A549 (cell line): Measurements from ENCODE around the gene SDF4. TPM values are rescaled to one million over a fixed set of nuclear protein-coding genes. Genes with fewer than 3 reads are reported as not detected.

ENCODE experiments used
- ATAC-seq, 2 experiments: fragments of 200-7000 bp in 1 of 2; fragments of >200 bp in 1 of 2; cut with Nextera tagmentation in 1 of 2; cut with Tn5 transposase in 1 of 2; 3 replicates each; pipeline versions ENCODE4 v1.8.0 to v1.9.1; 2018 to 2020; ENCODE audit warnings: mild to moderate bottlenecking in 1 of 2, moderate library complexity in 1 of 2
- CTCF ChIA-PET: fragments of 300-600 bp; sonication (Branson Sonifier 250); formaldehyde crosslinking; extraction: SDS; loops from one replicate; lab custom pipeline; 2021; ENCODE audit warnings: antibody characterized with exemption, inconsistent platforms; lab: Yijun Ruan, JAX
- POLR2A ChIA-PET: fragments of 350-600 bp; formaldehyde crosslinking; extraction: SDS; loops from one replicate; lab custom pipeline; 2021; ENCODE audit warnings: antibody characterized with exemption, inconsistent platforms; lab: Yijun Ruan, JAX
- DNase-seq, 2 experiments: peaks; one replicate each; pipeline versions ENCODE4 v3.0.0 to v3.0.0-alpha.2; 2011 to 2016; ENCODE audit warnings: low read depth in 1 of 2, low spot score in 1 of 2
- FAIRE-seq: peaks from 2 replicates; lab custom pipeline; 2011; peaks lifted over from hg19 to GRCh38; lab: Jason Lieb, UNC
- H3K27ac ChIP-seq, 2 experiments: fragments of >200 bp; sonication (Bioruptor Twin); formaldehyde crosslinking; 3 replicates each; pipeline ENCODE4 v1.5.1; 2016 to 2017
- H3K4me1 ChIP-seq: fragments of >200 bp; sonication (Bioruptor Twin); formaldehyde crosslinking; 3 replicates; pipeline ENCODE4 v1.6.1; 2016
- H3K4me2 ChIP-seq: fragments of >200 bp; sonication (Bioruptor Twin); formaldehyde crosslinking; 3 replicates; pipeline ENCODE4 v1.6.1; 2016
- H3K4me3 ChIP-seq: fragments of >200 bp; sonication (Bioruptor Twin); formaldehyde crosslinking; 3 replicates; pipeline ENCODE4 v1.5.1; 2016
- H3K9me3 ChIP-seq: fragments of >200 bp; sonication (Bioruptor Twin); formaldehyde crosslinking; 3 replicates; pipeline ENCODE4 v1.6.1; 2016
- CBX8 ChIP-seq: fragments of 200-600 bp; sonication (generic); IDR thresholded peaks from 2 replicates; pipeline ENCODE4 v1.6.1; 2016
- CEBPB ChIP-seq, 2 experiments: fragments of >200 bp in 1 of 2; sonication (Bioruptor Twin) in 1 of 2; formaldehyde crosslinking in 1 of 2; IDR thresholded peaks; 2 replicates each; pipeline ENCODE4 v1.6.1; 2012 to 2016
- EHF ChIP-seq: fragments of 250-450 bp; sonication (Bioruptor Pico); IDR thresholded peaks from 2 replicates; pipeline ENCODE4 v1.5.0; 2020; ENCODE audit warnings: mild to moderate bottlenecking
- ELK1 ChIP-seq: fragments of 150-350 bp; IDR thresholded peaks from 2 replicates; pipeline ENCODE4 v1.6.1; 2014; ENCODE audit warnings: low read depth, mild to moderate bottlenecking, low read length
- HMGXB4 ChIP-seq: fragments of 250-450 bp; sonication (Bioruptor Pico); IDR thresholded peaks from 2 replicates; pipeline ENCODE4 v1.5.0; 2021; ENCODE audit warnings: mild to moderate bottlenecking, moderate library complexity, borderline replicate concordance
- MYC ChIP-seq: IDR thresholded peaks from 2 replicates; pipeline ENCODE4 v1.6.1; 2012; ENCODE audit warnings: mild to moderate bottlenecking, inconsistent platforms, low read length, improper control_type of control experiment, borderline replicate concordance
- SREBF2 ChIP-seq: fragments of 450-650 bp; IDR thresholded peaks from 2 replicates; pipeline ENCODE4 v1.6.1; 2014; ENCODE audit warnings: mild to moderate bottlenecking, moderate library complexity
- TFCP2L1 ChIP-seq: fragments of 250-450 bp; sonication (Bioruptor Pico); IDR thresholded peaks from 2 replicates; pipeline ENCODE4 v1.5.0; 2021; ENCODE audit warnings: mild to moderate bottlenecking
- WGBS: methylation state at CpG from one replicate; pipeline ENCODE4 v1.1.6; 2017; ENCODE audit errors: missing lambda C conversion rate; 5-methylcytosine and 5-hydroxymethylcytosine counted together
- polyA plus RNA-seq, 4 experiments: library from polyadenylated mRNA; depleted of rRNA in 3 of 4; stranded (reverse); fragments of >200 nt; fragmentation: RNase III in 1 of 4; extraction: RNeasy Plus Mini Kit Qiagen cat#74134 plus additional on column Dnase treatment in 1 of 4; gene quantifications; 2 replicates in 3 of 4; 3 replicates in 1 of 4; pipeline ENCODE4 v1.2.3, GENCODE V29; 2011 to 2017
- small RNA-seq, 6 experiments: library from RNA; depleted of rRNA; stranded (forward); fragments of <200 nt; gene quantifications; one replicate each; pipeline ENCODE3, GENCODE V24; 2012

Gene SDF4
- polyA plus RNA-seq, 2 of the 4 experiments (the other 2 are of a cell fraction), result 58.3 to 97.4 TPM

- POLR2A ChIA-PET, result no interaction called here
- TF ChIP-seq SREBF2, result no peak
- TF ChIP-seq HMGXB4, result no peak
- no peak for TF ChIP-seq MYC
- no peak for TF ChIP-seq EHF (CRISPR knock-in tag)
- Histone ChIP-seq H3K4me1 (peaks cover 14% of the 10 kb centered on the region; the same call in 2 of the 3 replicates), H3K4me3 (no peak overlapping the region), H3K9me3 (no peaks in the 10 kb centered on the region), H3K4me2 (no peak overlapping the region), H3K27ac (no peak overlapping the region)
- DNase-seq, result no peak
- FAIRE-seq, result no peak
- ATAC-seq, result peak in 1 of 2 experiments; percentile 48; a peak in 3 of 6 replicates
- 72% methylated on average over 12 of the region's 37 CpGs for WGBS
- CTCF ChIA-PET, result interaction anchor here (0.5 kb wide), 1 partner anchor 19 kb away, joined by 3 read pairs; no protein-coding TSS in a partner anchor
These were observed 63.1 kb downstream of the SDF4 start for GRCh38 chr1:1168451-1169411.

GRCh38 chr1:1167841-1168450 lies 63.9 kb downstream of the SDF4 start:
- Histone ChIP-seq H3K27ac (no peak overlapping the region), H3K9me3 (no peaks in the 10 kb centered on the region), H3K4me2 (no peak overlapping the region), H3K4me3 (no peak overlapping the region), H3K4me1 (peaks cover 14% of the 10 kb centered on the region; the same call in 2 of the 3 replicates)
- TF ChIP-seq TFCP2L1 (CRISPR knock-in tag), result no peak
- no peak for TF ChIP-seq CEBPB (IDR thresholded peaks at IDR 0.05)
- no peak for TF ChIP-seq CBX8
- 92% methylated on average over 11 of the region's 36 CpGs for WGBS
- POLR2A ChIA-PET, result interaction anchor here (1.0 kb wide), 1 partner anchor 10 kb away, joined by 3 read pairs; no protein-coding TSS in a partner anchor
- CTCF ChIA-PET, result interaction anchor here (0.5 kb wide), 1 partner anchor 20 kb away, joined by 3 read pairs; no protein-coding TSS in a partner anchor
- FAIRE-seq (no peak), DNase-seq (no peak), ATAC-seq (no peak)

GRCh38 chr1:1167398-1167821 lies 64.4 kb downstream of the SDF4 start:
- no peaks in the 10 kb centered on the region for H3K9me3 ChIP-seq
- no peak for TF ChIP-seq ELK1
- TF ChIP-seq, all 56 proteins: peak for 0
- ChIA-PET POLR2A (interaction anchor here (1.0 kb wide), 1 partner anchor 10 kb away, joined by 3 read pairs; no protein-coding TSS in a partner anchor), CTCF (no interaction called here)
- H3K4me2 ChIP-seq, result no peak overlapping the region
- no peak overlapping the region for H3K27ac ChIP-seq
- ATAC-seq (no peak), FAIRE-seq (no peak), DNase-seq (no peak)
- H3K4me1 ChIP-seq, result peaks cover 14% of the 10 kb centered on the region; the same call in 2 of the 3 replicates
- no peak overlapping the region for H3K4me3 ChIP-seq
- 96% methylated on average over 6 of the region's 20 CpGs for WGBS

Small RNAs within 50 kb of the gene (small RNA-seq; reads per million reads assigned to genes)
- gene MIR200A (2.7 to 252 (median 195) reads per million in 6 experiments), gene MIR200B (6.1 to 131 (median 78.7) reads per million in 6 experiments), gene MIR429 (3.2 to 26.9 (median 12.3) reads per million in 6 experiments)

Other genes starting within 250 kb of the SDF4 start
- not detected in 2 replicates for gene PERM1, start 249.9 kb downstream of the SDF4 start, polyA plus RNA-seq (2011; rRNA removed)
- gene PERM1, start 249.9 kb downstream of the SDF4 start, polyA plus RNA-seq (2017; fragmentation: RNase III; extraction: RNeasy Plus Mini Kit Qiagen cat#74134 plus additional on column Dnase treatment), result 0.12 to 0.33 TPM (median 0.30 TPM) in 3 replicates
- 4.2 and 5.9 TPM in 2 replicates for gene HES4, start 231.9 kb downstream of the SDF4 start, polyA plus RNA-seq (2011; rRNA removed)
- gene HES4, start 231.9 kb downstream of the SDF4 start, polyA plus RNA-seq (2017; fragmentation: RNase III; extraction: RNeasy Plus Mini Kit Qiagen cat#74134 plus additional on column Dnase treatment), result 8.4 to 9.6 TPM (median 8.8 TPM) in 3 replicates
- gene ISG15, start 218.5 kb downstream of the SDF4 start, polyA plus RNA-seq (2011; rRNA removed), result 4.3 and 4.6 TPM in 2 replicates
- 11.2 to 17.6 TPM (median 11.2 TPM) in 3 replicates for gene ISG15, start 218.5 kb downstream of the SDF4 start, polyA plus RNA-seq (2017; fragmentation: RNase III; extraction: RNeasy Plus Mini Kit Qiagen cat#74134 plus additional on column Dnase treatment)
- gene AGRN, start 211.9 kb downstream of the SDF4 start, polyA plus RNA-seq (2011; rRNA removed), result 23.9 and 34.9 TPM in 2 replicates
- gene AGRN, start 211.9 kb downstream of the SDF4 start, polyA plus RNA-seq (2017; fragmentation: RNase III; extraction: RNeasy Plus Mini Kit Qiagen cat#74134 plus additional on column Dnase treatment), result 88.0 to 95.3 TPM (median 90.9 TPM) in 3 replicates
- not detected in 2 replicates for gene RNF223, start 157.7 kb downstream of the SDF4 start, polyA plus RNA-seq (2011; rRNA removed)
- gene RNF223, start 157.7 kb downstream of the SDF4 start, polyA plus RNA-seq (2017; fragmentation: RNase III; extraction: RNeasy Plus Mini Kit Qiagen cat#74134 plus additional on column Dnase treatment), result 0.08 TPM in 1 of 3 replicates, not detected in the others
- gene C1orf159, start 115.9 kb downstream of the SDF4 start, polyA plus RNA-seq (2011; rRNA removed), result 3.2 and 4.0 TPM in 2 replicates
- 8.8 to 10.4 TPM (median 10.2 TPM) in 3 replicates for gene C1orf159, start 115.9 kb downstream of the SDF4 start, polyA plus RNA-seq (2017; fragmentation: RNase III; extraction: RNeasy Plus Mini Kit Qiagen cat#74134 plus additional on column Dnase treatment)
- gene TTLL10, start 58.1 kb downstream of the SDF4 start, polyA plus RNA-seq (2011; rRNA removed), result not detected in 2 replicates
- gene TTLL10, start 58.1 kb downstream of the SDF4 start, polyA plus RNA-seq (2017; fragmentation: RNase III; extraction: RNeasy Plus Mini Kit Qiagen cat#74134 plus additional on column Dnase treatment), result not detected in 3 replicates
- gene TNFRSF18, start 25.4 kb downstream of the SDF4 start, polyA plus RNA-seq (2011; rRNA removed), result not detected in 2 replicates
- not detected in 3 replicates for gene TNFRSF18, start 25.4 kb downstream of the SDF4 start, polyA plus RNA-seq (2017; fragmentation: RNase III; extraction: RNeasy Plus Mini Kit Qiagen cat#74134 plus additional on column Dnase treatment)
- not detected in 2 replicates for gene TNFRSF4, start 17.8 kb downstream of the SDF4 start, polyA plus RNA-seq (2011; rRNA removed)
- not detected in 3 replicates for gene TNFRSF4, start 17.8 kb downstream of the SDF4 start, polyA plus RNA-seq (2017; fragmentation: RNase III; extraction: RNeasy Plus Mini Kit Qiagen cat#74134 plus additional on column Dnase treatment)
- 9.2 and 12.5 TPM in 2 replicates for gene B3GALT6, start 236 bp upstream of the SDF4 start, polyA plus RNA-seq (2011; rRNA removed)
- gene B3GALT6, start 236 bp upstream of the SDF4 start, polyA plus RNA-seq (2017; fragmentation: RNase III; extraction: RNeasy Plus Mini Kit Qiagen cat#74134 plus additional on column Dnase treatment), result 11.5 to 12.9 TPM (median 12.1 TPM) in 3 replicates
- 0.46 and 0.47 TPM in 2 replicates for gene C1QTNF12, start 14.7 kb upstream of the SDF4 start, polyA plus RNA-seq (2011; rRNA removed)
- 0.76 to 0.98 TPM (median 0.83 TPM) in 3 replicates for gene C1QTNF12, start 14.7 kb upstream of the SDF4 start, polyA plus RNA-seq (2017; fragmentation: RNase III; extraction: RNeasy Plus Mini Kit Qiagen cat#74134 plus additional on column Dnase treatment)
- gene UBE2J2, start 41.9 kb upstream of the SDF4 start, polyA plus RNA-seq (2011; rRNA removed), result 18.0 and 21.2 TPM in 2 replicates
- 35.2 to 38.0 TPM (median 36.2 TPM) in 3 replicates for gene UBE2J2, start 41.9 kb upstream of the SDF4 start, polyA plus RNA-seq (2017; fragmentation: RNase III; extraction: RNeasy Plus Mini Kit Qiagen cat#74134 plus additional on column Dnase treatment)
- gene SCNN1D, start 48.4 kb upstream of the SDF4 start, polyA plus RNA-seq (2011; rRNA removed), result 0.52 and 0.80 TPM in 2 replicates
- 1.7 to 3.5 TPM (median 1.8 TPM) in 3 replicates for gene SCNN1D, start 48.4 kb upstream of the SDF4 start, polyA plus RNA-seq (2017; fragmentation: RNase III; extraction: RNeasy Plus Mini Kit Qiagen cat#74134 plus additional on column Dnase treatment)
- gene ACAP3, start 75.9 kb upstream of the SDF4 start, polyA plus RNA-seq (2011; rRNA removed), result 6.6 and 7.5 TPM in 2 replicates
- gene ACAP3, start 75.9 kb upstream of the SDF4 start, polyA plus RNA-seq (2017; fragmentation: RNase III; extraction: RNeasy Plus Mini Kit Qiagen cat#74134 plus additional on column Dnase treatment), result 19.7 to 24.2 TPM (median 24.2 TPM) in 3 replicates
- gene PUSL1, start 76.6 kb upstream of the SDF4 start, polyA plus RNA-seq (2011; rRNA removed), result 6.2 and 7.4 TPM in 2 replicates
- 14.1 to 15.0 TPM (median 14.6 TPM) in 3 replicates for gene PUSL1, start 76.6 kb upstream of the SDF4 start, polyA plus RNA-seq (2017; fragmentation: RNase III; extraction: RNeasy Plus Mini Kit Qiagen cat#74134 plus additional on column Dnase treatment)
- 41.9 and 44.3 TPM in 2 replicates for gene INTS11, start 92.7 kb upstream of the SDF4 start, polyA plus RNA-seq (2011; rRNA removed)
- 62.9 to 71.2 TPM (median 62.9 TPM) in 3 replicates for gene INTS11, start 92.7 kb upstream of the SDF4 start, polyA plus RNA-seq (2017; fragmentation: RNase III; extraction: RNeasy Plus Mini Kit Qiagen cat#74134 plus additional on column Dnase treatment)
- gene CPTP, start 92.8 kb upstream of the SDF4 start, polyA plus RNA-seq (2011; rRNA removed), result 3.9 and 4.3 TPM in 2 replicates
- gene CPTP, start 92.8 kb upstream of the SDF4 start, polyA plus RNA-seq (2017; fragmentation: RNase III; extraction: RNeasy Plus Mini Kit Qiagen cat#74134 plus additional on column Dnase treatment), result 10.2 to 11.9 TPM (median 10.7 TPM) in 3 replicates
- 0.05 and 0.07 TPM in 2 replicates for gene TAS1R3, start 99.3 kb upstream of the SDF4 start, polyA plus RNA-seq (2011; rRNA removed)
- gene TAS1R3, start 99.3 kb upstream of the SDF4 start, polyA plus RNA-seq (2017; fragmentation: RNase III; extraction: RNeasy Plus Mini Kit Qiagen cat#74134 plus additional on column Dnase treatment), result 0.14 to 0.24 TPM (median 0.15 TPM) in 3 replicates
- 11.3 and 12.1 TPM in 2 replicates for gene DVL1, start 117.4 kb upstream of the SDF4 start, polyA plus RNA-seq (2011; rRNA removed)
- 42.7 to 48.3 TPM (median 43.9 TPM) in 3 replicates for gene DVL1, start 117.4 kb upstream of the SDF4 start, polyA plus RNA-seq (2017; fragmentation: RNase III; extraction: RNeasy Plus Mini Kit Qiagen cat#74134 plus additional on column Dnase treatment)
- gene MXRA8, start 126.6 kb upstream of the SDF4 start, polyA plus RNA-seq (2011; rRNA removed), result 0.07 and 0.12 TPM in 2 replicates
- 0.09 to 0.22 TPM (median 0.13 TPM) in 3 replicates for gene MXRA8, start 126.6 kb upstream of the SDF4 start, polyA plus RNA-seq (2017; fragmentation: RNase III; extraction: RNeasy Plus Mini Kit Qiagen cat#74134 plus additional on column Dnase treatment)
- 49.8 and 62.0 TPM in 2 replicates for gene AURKAIP1, start 143.2 kb upstream of the SDF4 start, polyA plus RNA-seq (2011; rRNA removed)
- gene AURKAIP1, start 143.2 kb upstream of the SDF4 start, polyA plus RNA-seq (2017; fragmentation: RNase III; extraction: RNeasy Plus Mini Kit Qiagen cat#74134 plus additional on column Dnase treatment), result 97.2 to 102 TPM (median 97.9 TPM) in 3 replicates
- gene CCNL2, start 167.3 kb upstream of the SDF4 start, polyA plus RNA-seq (2011; rRNA removed), result 111 TPM in 2 replicates
- gene CCNL2, start 167.3 kb upstream of the SDF4 start, polyA plus RNA-seq (2017; fragmentation: RNase III; extraction: RNeasy Plus Mini Kit Qiagen cat#74134 plus additional on column Dnase treatment), result 80.3 to 93.3 TPM (median 85.5 TPM) in 3 replicates
- 146 and 163 TPM in 2 replicates for gene MRPL20, start 175.3 kb upstream of the SDF4 start, polyA plus RNA-seq (2011; rRNA removed)
- gene MRPL20, start 175.3 kb upstream of the SDF4 start, polyA plus RNA-seq (2017; fragmentation: RNase III; extraction: RNeasy Plus Mini Kit Qiagen cat#74134 plus additional on column Dnase treatment), result 151 to 164 TPM (median 158 TPM) in 3 replicates
- gene ANKRD65, start 189.3 kb upstream of the SDF4 start, polyA plus RNA-seq (2011; rRNA removed), result not detected in 2 replicates
- gene ANKRD65, start 189.3 kb upstream of the SDF4 start, polyA plus RNA-seq (2017; fragmentation: RNase III; extraction: RNeasy Plus Mini Kit Qiagen cat#74134 plus additional on column Dnase treatment), result 0.05 TPM in 1 of 3 replicates, not detected in the others
- gene VWA1, start 203.7 kb upstream of the SDF4 start, polyA plus RNA-seq (2011; rRNA removed), result 3.7 and 4.0 TPM in 2 replicates
- 4.2 to 5.3 TPM (median 4.8 TPM) in 3 replicates for gene VWA1, start 203.7 kb upstream of the SDF4 start, polyA plus RNA-seq (2017; fragmentation: RNase III; extraction: RNeasy Plus Mini Kit Qiagen cat#74134 plus additional on column Dnase treatment)
- gene ATAD3C, start 217.7 kb upstream of the SDF4 start, polyA plus RNA-seq (2011; rRNA removed), result not detected in 2 replicates
- not detected in 3 replicates for gene ATAD3C, start 217.7 kb upstream of the SDF4 start, polyA plus RNA-seq (2017; fragmentation: RNase III; extraction: RNeasy Plus Mini Kit Qiagen cat#74134 plus additional on column Dnase treatment)
- gene ATAD3B, start 239.8 kb upstream of the SDF4 start, polyA plus RNA-seq (2011; rRNA removed), result 0.13 and 0.21 TPM in 2 replicates
- 0.99 to 1.1 TPM (median 0.99 TPM) in 3 replicates for gene ATAD3B, start 239.8 kb upstream of the SDF4 start, polyA plus RNA-seq (2017; fragmentation: RNase III; extraction: RNeasy Plus Mini Kit Qiagen cat#74134 plus additional on column Dnase treatment)